IMR-90 (cell line): ENCODE results near the gene TEX2. TPM values are rescaled to one million over a fixed set of nuclear protein-coding genes. Genes with fewer than 3 reads are reported as not detected.

Experiments used
- ATAC-seq: fragments of 200-7000 bp; cut with Tn5 transposase; 2 replicates; pipeline ENCODE4 v1.9.1; 2020; ENCODE audit warnings: low read depth, mild to moderate bottlenecking, moderate library complexity
- BruUV-seq: library from RNA; stranded (reverse); fragments of 400-500 nt; replicated peaks from 2 replicates; lab custom pipeline; 2021; lab: Mats Ljungman, UMichigan
- CTCF ChIA-PET: fragments of 300-600 bp; formaldehyde crosslinking; extraction: SDS; loops from one replicate; lab custom pipeline; 2021; ENCODE audit warnings: antibody characterized with exemption; lab: Yijun Ruan, JAX
- POLR2A ChIA-PET: fragments of 300-600 bp; sonication (Branson Sonifier 250); formaldehyde crosslinking; loops from one replicate; lab custom pipeline; 2022; ENCODE audit warnings: antibody characterized with exemption; ENCODE audit not compliant: unreplicated experiment; lab: Charles Lee
- DNase-seq: peaks from one replicate; pipeline ENCODE4 v3.0.0; 2013
- H2AFZ ChIP-seq: replicated peaks from 2 replicates; pipeline ENCODE3; 2013; ENCODE audit warnings: low read length, mild to moderate bottlenecking; ENCODE audit not compliant: poor library complexity
- H2AK5ac ChIP-seq: 2 replicates; pipeline ENCODE4 v1.6.1; 2013; ENCODE audit warnings: low read depth, low read length, inconsistent platforms
- H2AK9ac ChIP-seq: replicated peaks from 2 replicates; pipeline ENCODE3; 2013; ENCODE audit warnings: mild to moderate bottlenecking, low read depth, low read length, moderate library complexity; ENCODE audit not compliant: poor library complexity
- H2BK120ac ChIP-seq: 2 replicates; pipeline ENCODE4 v1.6.1; 2013; ENCODE audit warnings: low read depth, low read length, inconsistent platforms
- H2BK15ac ChIP-seq: 3 replicates; pipeline ENCODE4 v1.6.1; 2013; ENCODE audit warnings: low read depth, low read length, inconsistent platforms
- H2BK20ac ChIP-seq: 2 replicates; pipeline ENCODE4 v1.6.1; 2013; ENCODE audit warnings: low read depth, mild to moderate bottlenecking, inconsistent platforms, low read length, moderate library complexity
- H2BK5ac ChIP-seq: 2 replicates; pipeline ENCODE4 v1.6.1; 2013; ENCODE audit warnings: mild to moderate bottlenecking, low read depth, low read length, inconsistent platforms; ENCODE audit not compliant: poor library complexity, severe bottlenecking
- H3K14ac ChIP-seq: replicated peaks from 2 replicates; pipeline ENCODE4 v1.6.1; 2013; ENCODE audit warnings: low read depth, low read length, inconsistent platforms
- H3K18ac ChIP-seq: 2 replicates; pipeline ENCODE4 v1.6.1; 2013; ENCODE audit warnings: low read depth, low read length, control low read depth
- H3K23ac ChIP-seq: 2 replicates; pipeline ENCODE4 v1.6.1; 2013; ENCODE audit warnings: low read depth, low read length, inconsistent platforms
- H3K27ac ChIP-seq: 2 replicates; pipeline ENCODE4 v1.5.1; 2013; ENCODE audit warnings: mild to moderate bottlenecking, control low read depth, low read length; ENCODE audit not compliant: insufficient read depth
- H3K27me3 ChIP-seq: 2 replicates; pipeline ENCODE4 v1.6.1; 2013; ENCODE audit warnings: low read length; ENCODE audit not compliant: control insufficient read depth, insufficient read depth
- H3K36me3 ChIP-seq: 2 replicates; pipeline ENCODE4 v1.6.1; 2013; ENCODE audit warnings: low read length, mixed read lengths; ENCODE audit not compliant: control insufficient read depth, insufficient read depth
- H3K4ac ChIP-seq: 2 replicates; pipeline ENCODE4 v1.6.1; 2013; ENCODE audit warnings: low read depth, low read length, inconsistent platforms
- H3K4me1 ChIP-seq: 2 replicates; pipeline ENCODE4 v1.6.1; 2013; ENCODE audit warnings: low read length, mixed read lengths; ENCODE audit not compliant: control insufficient read depth, insufficient read depth
- H3K4me2 ChIP-seq: 2 replicates; pipeline ENCODE4 v1.6.1; 2013; ENCODE audit warnings: low read depth, mild to moderate bottlenecking, control low read depth, low read length, moderate library complexity
- H3K4me3 ChIP-seq: 2 replicates; pipeline ENCODE4 v1.5.1; 2013; ENCODE audit warnings: low read depth, mild to moderate bottlenecking, control low read depth, low read length, moderate library complexity; ENCODE audit not compliant: insufficient read depth
- H3K56ac ChIP-seq: 2 replicates; pipeline ENCODE4 v1.6.1; 2013; ENCODE audit warnings: low read length, inconsistent platforms; ENCODE audit not compliant: insufficient read depth; ENCODE audit errors: extremely low read depth
- H3K79me1 ChIP-seq, 2 experiments: 2 replicates each; pipeline ENCODE4 v1.6.1; 2013; ENCODE audit warnings: low read length in 2 of 2, inconsistent platforms in 1 of 2, low read depth in 1 of 2
- H3K9ac ChIP-seq: 2 replicates; pipeline ENCODE4 v1.6.1; 2013; ENCODE audit warnings: low read depth, low read length, control low read depth
- H3K9me1 ChIP-seq: 2 replicates; pipeline ENCODE4 v1.6.1; 2013; ENCODE audit warnings: low read length, inconsistent platforms; ENCODE audit not compliant: insufficient read depth
- H3K9me3 ChIP-seq: 2 replicates; pipeline ENCODE4 v1.6.1; 2013; ENCODE audit warnings: low read length; ENCODE audit not compliant: control insufficient read depth, insufficient read depth
- H4K20me1 ChIP-seq: 2 replicates; pipeline ENCODE4 v1.6.1; 2013; ENCODE audit warnings: low read length, inconsistent platforms; ENCODE audit not compliant: insufficient read depth
- H4K5ac ChIP-seq: 2 replicates; pipeline ENCODE4 v1.6.1; 2013; ENCODE audit warnings: mild to moderate bottlenecking, low read depth, low read length, control low read depth
- H4K8ac ChIP-seq, 2 experiments: 2 replicates each; pipeline ENCODE4 v1.6.1; 2013; ENCODE audit warnings: low read depth in 2 of 2, low read length in 2 of 2, control low read depth in 1 of 2, inconsistent platforms in 1 of 2
- H4K91ac ChIP-seq: 2 replicates; pipeline ENCODE4 v1.6.1; 2013; ENCODE audit warnings: low read depth, low read length, inconsistent platforms; ENCODE audit not compliant: insufficient read depth
- BHLHE40 ChIP-seq: fragments of 150-350 bp; IDR thresholded peaks from 2 replicates; pipeline ENCODE4 v1.6.1; 2016; ENCODE audit warnings: mild to moderate bottlenecking, low read depth, low read length
- CEBPB ChIP-seq: IDR thresholded peaks from 2 replicates; pipeline ENCODE4 v1.6.1; 2012; ENCODE audit warnings: low read depth, low read length, improper control_type of control experiment
- CHD1 ChIP-seq: IDR thresholded peaks from 2 replicates; pipeline ENCODE4 v1.6.1; 2012; ENCODE audit warnings: low read depth, low read length, improper control_type of control experiment
- FOS ChIP-seq: fragments of 150-350 bp; IDR thresholded peaks from 2 replicates; pipeline ENCODE4 v1.6.1; 2016; ENCODE audit warnings: low read depth, low read length
- MAFK ChIP-seq: IDR thresholded peaks from 2 replicates; pipeline ENCODE4 v1.6.1; 2012; ENCODE audit warnings: low read depth, low read length, improper control_type of control experiment
- MAZ ChIP-seq: IDR thresholded peaks from 2 replicates; pipeline ENCODE4 v1.6.1; 2012; ENCODE audit warnings: low read depth, mild to moderate bottlenecking, low read length, improper control_type of control experiment, moderate library complexity, borderline replicate concordance
- MXI1 ChIP-seq: IDR thresholded peaks from 2 replicates; pipeline ENCODE4 v1.6.1; 2012; ENCODE audit warnings: low read depth, mild to moderate bottlenecking, low read length, moderate library complexity, borderline replicate concordance
- POLR2A ChIP-seq: IDR thresholded peaks from 2 replicates; pipeline ENCODE4 v1.6.1; 2012; ENCODE audit warnings: mild to moderate bottlenecking, low read depth, low read length
- RCOR1 ChIP-seq: IDR thresholded peaks from 2 replicates; pipeline ENCODE4 v1.6.1; 2012; ENCODE audit warnings: mild to moderate bottlenecking, low read length, improper control_type of control experiment; ENCODE audit not compliant: insufficient replicate concordance
- RFX5 ChIP-seq: IDR thresholded peaks from 2 replicates; pipeline ENCODE4 v1.8.0; 2012; ENCODE audit warnings: low read depth, mild to moderate bottlenecking, low read length, moderate library complexity
- USF2 ChIP-seq: fragments of 150-350 bp; IDR thresholded peaks from 2 replicates; pipeline ENCODE4 v1.6.1; 2017; ENCODE audit warnings: mild to moderate bottlenecking, antibody characterized with exemption, low read length, low read depth
- WGBS, 2 experiments: methylation state at CpG; one replicate each; pipeline versions ENCODE4 v1.1.5 to v1.1.7; 2013; ENCODE audit warnings: missing lambda C conversion rate in 2 of 2; ENCODE audit not compliant: insufficient read length in 1 of 2; ENCODE audit errors: extremely low coverage in 2 of 2; 5-methylcytosine and 5-hydroxymethylcytosine counted together
- dilution Hi-C: fragments of 300-500 bp; cut with HindIII; formaldehyde crosslinking; loops from one replicate; pipeline ENCODE4 v1.14.3; 2018; ENCODE audit warnings: low sequenced_read_pairs; ENCODE audit not compliant: unreplicated experiment
- in situ Hi-C: fragments of 300-500 bp; cut with MboI; formaldehyde crosslinking; loops from 3 replicates; pipeline ENCODE4 v1.14.3; 2019; ENCODE audit warnings: low sequenced_read_pairs, inconsistent platforms, mixed read lengths
- intact Hi-C: fragments of 100-400 bp; cut with micrococcal nuclease; formaldehyde crosslinking; loops from 2 replicates; pipeline ENCODE4 v1.10.0; 2022
- polyA plus RNA-seq, 3 experiments: library from polyadenylated mRNA; depleted of rRNA; stranded (reverse); fragments of >200 nt; gene quantifications; 2 replicates each; pipeline ENCODE4 v1.2.3, GENCODE V29; 2012; ENCODE audit warnings: low replicate concordance in 1 of 3
- total RNA-seq: library from RNA; depleted of rRNA; stranded (reverse); fragments of >200 nt; gene quantifications from 2 replicates; pipeline ENCODE4 v1.2.3, GENCODE V29; 2012

TEX2 gene
- total and polyA plus RNA-seq, 2 of the 4 experiments (the other 2 are of a cell fraction), result 18.2 to 21.9 TPM

- H3K4me1 ChIP-seq, result peaks cover 5% of the 10 kb centered on the region
- dilution Hi-C loops (no loop called here), in situ Hi-C loops (no loop called here), intact Hi-C loops (loop anchor here (5.0 kb wide), 1 partner anchor 60 kb away; no protein-coding TSS in a partner anchor)
- peaks cover 33 to 42% of the 10 kb centered on the region in 2 experiments for H3K79me1 ChIP-seq
- peak overlapping the region; percentile 95 for H3K23ac ChIP-seq
- no peak overlapping the region for H3K18ac ChIP-seq
- CTCF ChIA-PET, result interaction anchor here (0.8 to 1.2 kb wide), 2 partner anchors 29 to 32 kb away, joined by 3 read pairs; no protein-coding TSS in a partner anchor
- POLR2A ChIA-PET, result no interaction called here
- TF ChIP-seq USF2, result no peak
- TF ChIP-seq POLR2A, result no peak; the same call in 1 of the 2 replicates
- TF ChIP-seq CEBPB, result peak; percentile 52
- peak; percentile 73; the same call in 1 of the 2 replicates for TF ChIP-seq MXI1
- TF ChIP-seq MAFK, result no peak
- TF ChIP-seq MAZ, result no peak
- TF ChIP-seq BHLHE40, result no peak
- TF ChIP-seq RCOR1, result no peak
- no peak for TF ChIP-seq RFX5
- TF ChIP-seq FOS, result no peak
- no peak for TF ChIP-seq CHD1
- H3K9ac ChIP-seq, result peak overlapping the region; percentile 74
- peak overlapping the region; percentile 44 for H2BK5ac ChIP-seq
- peak overlapping the region; percentile 59; the same call in 1 of the 2 replicates for H2AK5ac ChIP-seq
- no peak for DNase-seq
- peak overlapping the region; percentile 40 for H3K27ac ChIP-seq
- H3K4me3 ChIP-seq, result peak overlapping the region; percentile 83
- H3K27me3 ChIP-seq, result peaks cover 7% of the 10 kb centered on the region
- H3K56ac ChIP-seq, result no peak overlapping the region; the same call in 1 of the 2 replicates
- H3K9me1 ChIP-seq, result 0 out of 2 replicates have a peak, but pooled peaks cover 5% of the 10 kb centered on the region
- peaks cover 13% of the 10 kb centered on the region; the same call in 1 of the 2 replicates for H4K20me1 ChIP-seq
- no peak overlapping the region for H2BK120ac ChIP-seq
- H4K91ac ChIP-seq, result no peak overlapping the region
- H2BK15ac ChIP-seq, result peak overlapping the region; percentile 27; the same call in 1 of the 3 replicates
- ATAC-seq, result peak; percentile 46
- no TSS peak for BruUV-seq
- H3K36me3 ChIP-seq, result no peaks in the 10 kb centered on the region
- no peak overlapping the region for H4K5ac ChIP-seq
- H2AFZ ChIP-seq, result peak overlapping the region; percentile 96
- peak overlapping the region; percentile 98 for H2AK9ac ChIP-seq
- peak overlapping the region; percentile 95 for H3K4me2 ChIP-seq
- H2BK20ac ChIP-seq, result peak overlapping the region; percentile 17; the same call in 1 of the 2 replicates
- H4K8ac ChIP-seq, result peak overlapping the region in 1 of 2 experiments; percentile 62; a peak in 1 of 4 replicates
- H3K9me3 ChIP-seq, result no peaks in the 10 kb centered on the region
- 3% methylated on average over 16 of the region's 59 CpGs; no CpG with 5 or more reads in 1 of the 2 experiments for WGBS, 2 experiments
- peak overlapping the region; percentile 85 for H3K14ac ChIP-seq
- H3K4ac ChIP-seq, result peak overlapping the region; percentile 28; the same call in 1 of the 2 replicates
These were observed 661 bp downstream of the TEX2 start for GRCh38 chr17:64262198-64262999.
